DND-41 (cell line): ENCODE measurements around the gene CRYBG1.

Experiments
- ATAC-seq: fragments of 200-7000 bp; cut with Tn5 transposase; 3 replicates; pipeline ENCODE4 v1.9.1; 2021; ENCODE audit warnings: low read depth; ENCODE audit not compliant: insufficient read depth
- DNase-seq: peaks from one replicate; pipeline ENCODE4 v3.0.0-alpha.2; 2020
- H2AFZ ChIP-seq: 2 replicates; pipeline ENCODE4 v1.6.0; 2012; ENCODE audit warnings: low read depth, low read length
- H3K27ac ChIP-seq: 2 replicates; pipeline ENCODE4 v1.5.1; 2012; ENCODE audit warnings: low read length, inconsistent platforms
- H3K27me3 ChIP-seq: fragments of 200-600 bp; sonication (generic); 2 replicates; pipeline ENCODE4 v1.6.0; 2012; ENCODE audit warnings: low read length, mild to moderate bottlenecking, inconsistent platforms; ENCODE audit not compliant: insufficient read depth, poor library complexity
- H3K36me3 ChIP-seq: 2 replicates; pipeline ENCODE4 v1.5.1; 2012; ENCODE audit warnings: low read length, inconsistent platforms; ENCODE audit not compliant: insufficient read depth
- H3K4me1 ChIP-seq: 2 replicates; pipeline ENCODE4 v1.5.1; 2012; ENCODE audit warnings: mild to moderate bottlenecking, low read length; ENCODE audit not compliant: insufficient read depth
- H3K4me2 ChIP-seq: 2 replicates; pipeline ENCODE4 v1.6.0; 2012; ENCODE audit warnings: mild to moderate bottlenecking, moderate library complexity, low read length, inconsistent platforms; ENCODE audit not compliant: insufficient read depth
- H3K4me3 ChIP-seq, 2 experiments: fragments of 200-600 bp in 1 of 2; shearing (Covaris generic) in 1 of 2; 2 replicates each; pipeline ENCODE4 v1.5.1; 2012 to 2016; ENCODE audit warnings: inconsistent platforms in 2 of 2, low read length in 2 of 2, mild to moderate bottlenecking in 2 of 2, low read depth in 1 of 2, moderate library complexity in 1 of 2
- H3K79me2 ChIP-seq: 2 replicates; pipeline ENCODE4 v1.6.0; 2012; ENCODE audit warnings: low read length, inconsistent platforms; ENCODE audit not compliant: insufficient read depth
- H3K9ac ChIP-seq: 2 replicates; pipeline ENCODE4 v1.6.0; 2012; ENCODE audit warnings: low read depth, mild to moderate bottlenecking, inconsistent platforms, low read length, moderate library complexity
- H3K9me3 ChIP-seq: 2 replicates; pipeline ENCODE4 v1.5.1; 2012; ENCODE audit warnings: low read length, moderate library complexity, mild to moderate bottlenecking, inconsistent platforms; ENCODE audit not compliant: insufficient read depth, severe bottlenecking
- H4K20me1 ChIP-seq: 2 replicates; pipeline ENCODE4 v1.6.0; 2012; ENCODE audit warnings: low read length; ENCODE audit not compliant: insufficient read depth
- EZH2 ChIP-seq: IDR thresholded peaks from 3 replicates; pipeline ENCODE4 v1.6.1; 2012; ENCODE audit warnings: borderline replicate concordance, low read depth, mild to moderate bottlenecking, moderate library complexity, low read length, inconsistent platforms; ENCODE audit not compliant: severe bottlenecking
- TF ChIP-seq, protein P1 (sequence below): IDR thresholded peaks from 2 replicates; pipeline ENCODE4 v1.5.1; 2012; ENCODE audit warnings: borderline replicate concordance, low read length, moderate library complexity, mild to moderate bottlenecking; ENCODE audit not compliant: poor library complexity, severe bottlenecking; ENCODE audit errors: extremely low read depth

Gene CRYBG1

DNA sequence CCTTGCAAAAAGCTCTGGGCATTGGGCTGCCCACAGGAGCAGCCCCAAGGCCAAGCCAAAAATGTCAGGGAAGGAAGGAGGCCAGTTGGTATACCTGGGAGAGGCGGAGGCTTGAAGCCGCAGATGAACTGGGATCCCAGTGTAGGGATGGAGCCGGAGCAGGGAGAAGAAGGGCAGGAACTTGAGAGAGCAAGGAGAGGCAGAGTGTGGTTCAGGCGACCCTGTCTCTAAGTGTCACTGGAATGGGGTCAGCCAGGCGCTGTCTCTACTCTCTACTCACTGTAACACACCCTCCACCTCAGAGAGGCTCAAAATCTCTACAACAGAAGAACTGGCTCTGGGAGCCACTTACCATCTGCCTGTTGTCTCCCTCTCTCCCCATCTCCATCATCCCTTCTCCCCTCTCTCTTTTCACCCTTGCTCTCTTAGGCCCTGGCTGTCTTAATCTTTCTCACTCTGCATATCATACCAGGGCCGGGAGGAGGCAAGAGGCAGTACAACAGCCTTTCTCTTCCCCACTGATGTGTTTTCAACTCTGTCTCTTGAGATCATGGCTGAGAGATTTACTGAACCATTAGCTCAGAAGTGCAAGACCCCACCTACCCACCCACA lies 93.3 kb downstream of the CRYBG1 start:
- ATAC-seq (no peak), DNase-seq (no peak)
- no peaks in the 10 kb centered on the region for H3K4me1 ChIP-seq
- no peak overlapping the region for H3K4me2 ChIP-seq
- no peak overlapping the region for H3K27ac ChIP-seq
- no peaks in the 10 kb centered on the region for H3K9me3 ChIP-seq
- no peaks in the 10 kb centered on the region for H4K20me1 ChIP-seq
- no peak overlapping the region for H2AFZ ChIP-seq
- TF ChIP-seq EZH2 = no peak
- TF ChIP-seq, protein P1, sequence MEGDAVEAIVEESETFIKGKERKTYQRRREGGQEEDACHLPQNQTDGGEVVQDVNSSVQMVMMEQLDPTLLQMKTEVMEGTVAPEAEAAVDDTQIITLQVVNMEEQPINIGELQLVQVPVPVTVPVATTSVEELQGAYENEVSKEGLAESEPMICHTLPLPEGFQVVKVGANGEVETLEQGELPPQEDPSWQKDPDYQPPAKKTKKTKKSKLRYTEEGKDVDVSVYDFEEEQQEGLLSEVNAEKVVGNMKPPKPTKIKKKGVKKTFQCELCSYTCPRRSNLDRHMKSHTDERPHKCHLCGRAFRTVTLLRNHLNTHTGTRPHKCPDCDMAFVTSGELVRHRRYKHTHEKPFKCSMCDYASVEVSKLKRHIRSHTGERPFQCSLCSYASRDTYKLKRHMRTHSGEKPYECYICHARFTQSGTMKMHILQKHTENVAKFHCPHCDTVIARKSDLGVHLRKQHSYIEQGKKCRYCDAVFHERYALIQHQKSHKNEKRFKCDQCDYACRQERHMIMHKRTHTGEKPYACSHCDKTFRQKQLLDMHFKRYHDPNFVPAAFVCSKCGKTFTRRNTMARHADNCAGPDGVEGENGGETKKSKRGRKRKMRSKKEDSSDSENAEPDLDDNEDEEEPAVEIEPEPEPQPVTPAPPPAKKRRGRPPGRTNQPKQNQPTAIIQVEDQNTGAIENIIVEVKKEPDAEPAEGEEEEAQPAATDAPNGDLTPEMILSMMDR = no peak
- no peak overlapping the region for H3K4me3 ChIP-seq
- H3K9ac ChIP-seq = no peak overlapping the region
- H3K79me2 ChIP-seq = no peaks in the 10 kb centered on the region
- H3K36me3 ChIP-seq = no peaks in the 10 kb centered on the region
- H3K27me3 ChIP-seq = peaks cover 22% of the 10 kb centered on the region

DNA sequence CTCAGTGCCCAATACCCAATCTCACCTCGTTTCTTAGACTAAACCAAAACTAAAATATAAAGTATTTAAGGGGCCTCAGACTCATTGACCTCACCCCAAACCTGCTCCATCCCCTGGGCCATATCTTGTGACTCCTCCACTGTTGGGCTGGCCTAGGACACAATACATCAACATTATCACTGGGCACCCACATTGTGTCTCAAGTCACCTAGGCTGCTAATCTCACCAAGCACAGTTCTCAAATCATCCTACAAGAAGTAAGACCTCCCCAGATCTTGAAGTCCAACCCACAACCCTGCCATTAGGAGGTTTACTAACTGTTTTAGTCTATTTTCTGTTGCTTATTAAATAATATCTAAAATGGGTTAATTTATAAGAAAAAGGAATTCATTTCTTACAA lies 96.2 kb downstream of the CRYBG1 start:
- DNase-seq = no peak
- no peak for ATAC-seq
- Histone ChIP-seq H3K9me3 (no peaks in the 10 kb centered on the region), H3K9ac (no peak overlapping the region), H2AFZ (no peak overlapping the region), H3K27me3 (peaks cover 22% of the 10 kb centered on the region), H3K36me3 (no peaks in the 10 kb centered on the region), H3K27ac (no peak overlapping the region), H3K4me2 (no peak overlapping the region), H3K4me3 (no peak overlapping the region), H3K79me2 (no peaks in the 10 kb centered on the region), H3K4me1 (no peaks in the 10 kb centered on the region), H4K20me1 (no peaks in the 10 kb centered on the region)
- TF ChIP-seq EZH2 = no peak
- TF ChIP-seq, protein P1 = no peak

DNA sequence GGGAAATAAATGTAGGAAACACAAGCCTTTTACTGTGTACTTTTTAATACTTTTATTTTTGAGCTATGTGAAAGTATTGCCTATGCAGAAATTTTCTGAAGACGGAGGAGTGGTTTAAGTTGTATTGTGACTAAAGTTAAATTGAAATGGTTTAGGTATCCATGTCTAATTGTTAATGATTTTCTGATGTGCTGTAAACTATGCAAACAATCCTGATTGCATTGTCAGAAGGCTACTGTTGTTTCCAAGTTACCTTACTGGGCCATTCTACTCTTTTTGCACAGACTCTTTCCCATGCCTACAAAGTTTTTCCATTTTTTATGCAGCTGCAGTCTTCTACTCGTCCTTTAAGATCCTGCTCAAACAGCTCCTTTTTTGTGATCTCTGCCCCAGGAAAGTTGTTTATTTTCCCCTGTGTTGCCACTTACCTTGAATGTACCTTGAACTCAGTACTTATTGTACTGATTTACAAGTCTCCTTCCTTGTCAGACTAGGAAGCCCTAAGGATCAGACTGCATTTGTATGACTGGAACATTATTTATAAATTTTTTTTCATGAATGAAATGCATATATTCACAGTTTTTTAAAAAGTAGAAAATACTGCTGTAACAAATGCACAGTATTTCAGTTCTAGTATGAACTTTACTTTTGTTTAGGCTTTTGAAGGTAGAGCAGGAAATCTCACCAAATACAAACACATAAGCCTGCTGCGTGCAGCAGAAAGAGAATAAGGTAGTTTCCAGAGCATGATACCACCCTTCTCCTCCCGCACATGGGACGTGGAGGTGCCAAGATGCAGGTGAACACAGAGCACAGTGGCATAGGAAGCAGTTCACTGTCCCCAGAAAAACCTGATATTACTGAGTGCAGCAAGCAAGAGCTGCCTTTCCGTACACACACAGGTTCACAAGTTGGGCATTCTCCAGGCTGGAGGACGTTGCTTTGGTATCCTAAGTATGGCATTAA lies 97.8 kb downstream of the CRYBG1 start:
- Histone ChIP-seq H3K27ac (no peak overlapping the region), H3K4me3 (no peak overlapping the region), H3K27me3 (peaks cover 22% of the 10 kb centered on the region), H3K4me1 (no peaks in the 10 kb centered on the region), H3K9me3 (no peaks in the 10 kb centered on the region), H3K9ac (no peak overlapping the region), H3K79me2 (no peaks in the 10 kb centered on the region), H2AFZ (no peak overlapping the region), H4K20me1 (no peaks in the 10 kb centered on the region), H3K36me3 (no peaks in the 10 kb centered on the region), H3K4me2 (no peak overlapping the region)
- no peak for TF ChIP-seq EZH2
- TF ChIP-seq, protein P1 = no peak
- DNase-seq (no peak), ATAC-seq (no peak)
